Hepatocyte (in vitro differentiated cells): ENCODE measurements around the gene TCHP. TPM values are rescaled to one million over a fixed set of nuclear protein-coding genes. Genes with fewer than 3 reads are reported as not detected.

ENCODE experiments used
- DNase-seq: peaks from one replicate; pipeline ENCODE4 v3.0.0-alpha.2; 2016; ENCODE audit warnings: low spot score
- H2AFZ ChIP-seq: fragments of 200-600 bp; sonication (generic); 2 replicates; pipeline ENCODE4 v1.6.0; 2016; ENCODE audit warnings: antibody characterized with exemption, mild to moderate bottlenecking
- H3K27ac ChIP-seq: fragments of 200-600 bp; sonication (generic); 2 replicates; pipeline ENCODE4 v1.5.1; 2016; ENCODE audit warnings: mild to moderate bottlenecking
- H3K27me3 ChIP-seq: fragments of 200-600 bp; sonication (generic); 2 replicates; pipeline ENCODE4 v1.6.1; 2016
- H3K36me3 ChIP-seq: fragments of 200-600 bp; sonication (generic); replicated peaks from 2 replicates; pipeline ENCODE4 v1.5.1; 2016; ENCODE audit warnings: low read depth; ENCODE audit not compliant: insufficient read depth
- H3K4me1 ChIP-seq: fragments of 200-600 bp; sonication (generic); 2 replicates; pipeline ENCODE4 v1.5.1; 2016; ENCODE audit warnings: mild to moderate bottlenecking, moderate library complexity; ENCODE audit not compliant: insufficient read depth
- H3K4me2 ChIP-seq: fragments of 200-600 bp; sonication (generic); 2 replicates; pipeline ENCODE4 v1.6.0; 2016
- H3K4me3 ChIP-seq: fragments of 200-600 bp; sonication (generic); 2 replicates; pipeline ENCODE4 v1.5.1; 2016; ENCODE audit warnings: mild to moderate bottlenecking
- H3K79me2 ChIP-seq: fragments of 200-600 bp; sonication (generic); 2 replicates; pipeline ENCODE4 v1.6.0; 2017; ENCODE audit warnings: mild to moderate bottlenecking
- H3K9me2 ChIP-seq: fragments of 200-600 bp; sonication (generic); replicated peaks from 2 replicates; pipeline ENCODE4 v1.6.0; 2017; ENCODE audit warnings: mild to moderate bottlenecking; ENCODE audit not compliant: insufficient read depth
- H3K9me3 ChIP-seq: fragments of 200-600 bp; sonication (generic); 2 replicates; pipeline ENCODE4 v1.5.1; 2016; ENCODE audit warnings: low read depth, mild to moderate bottlenecking
- H4K20me1 ChIP-seq: fragments of 200-600 bp; sonication (generic); 2 replicates; pipeline ENCODE4 v1.6.0; 2016; ENCODE audit warnings: mild to moderate bottlenecking; ENCODE audit not compliant: insufficient read depth, poor library complexity, severe bottlenecking
- EZH2 ChIP-seq: fragments of 200-600 bp; sonication (generic); IDR thresholded peaks from 2 replicates; pipeline ENCODE4 v1.6.1; 2016; ENCODE audit warnings: antibody characterized with exemption, mild to moderate bottlenecking, borderline replicate concordance
- EZH2phosphoT487 ChIP-seq: fragments of 200-600 bp; sonication (generic); IDR thresholded peaks from one replicate; pipeline ENCODE4 v1.6.1; 2018; ENCODE audit warnings: antibody characterized with exemption, mild to moderate bottlenecking, low read depth, moderate library complexity; ENCODE audit not compliant: unreplicated experiment, severe bottlenecking
- WGBS: methylation state at CpG from one replicate; pipeline ENCODE4 v1.1.6; 2016; ENCODE audit warnings: low lambda C conversion rate; ENCODE audit errors: missing lambda C conversion rate; 5-methylcytosine and 5-hydroxymethylcytosine counted together
- polyA plus RNA-seq: library from polyadenylated mRNA; unstranded; fragments of >200 nt; fragmentation: Nextera tagmentation; extraction: Ambion mirVana; gene quantifications from 2 replicates; pipeline ENCODE4 v1.2.1, GENCODE V29; 2016
- total RNA-seq: library from RNA; depleted of rRNA; stranded (reverse); fragments of >200 nt; gene quantifications from 2 replicates; pipeline ENCODE4 v1.2.3, GENCODE V29; 2014
- TF ChIP-seq, protein P1 (sequence below): fragments of 200-600 bp; sonication (generic); IDR thresholded peaks from 2 replicates; pipeline ENCODE4 v1.5.1; 2016; ENCODE audit warnings: antibody characterized with exemption, mild to moderate bottlenecking; ENCODE audit not compliant: poor library complexity

Gene TCHP
- total and polyA plus RNA-seq, 2 experiments from 2014 or later, result 5.5 to 8.0 TPM

DNA sequence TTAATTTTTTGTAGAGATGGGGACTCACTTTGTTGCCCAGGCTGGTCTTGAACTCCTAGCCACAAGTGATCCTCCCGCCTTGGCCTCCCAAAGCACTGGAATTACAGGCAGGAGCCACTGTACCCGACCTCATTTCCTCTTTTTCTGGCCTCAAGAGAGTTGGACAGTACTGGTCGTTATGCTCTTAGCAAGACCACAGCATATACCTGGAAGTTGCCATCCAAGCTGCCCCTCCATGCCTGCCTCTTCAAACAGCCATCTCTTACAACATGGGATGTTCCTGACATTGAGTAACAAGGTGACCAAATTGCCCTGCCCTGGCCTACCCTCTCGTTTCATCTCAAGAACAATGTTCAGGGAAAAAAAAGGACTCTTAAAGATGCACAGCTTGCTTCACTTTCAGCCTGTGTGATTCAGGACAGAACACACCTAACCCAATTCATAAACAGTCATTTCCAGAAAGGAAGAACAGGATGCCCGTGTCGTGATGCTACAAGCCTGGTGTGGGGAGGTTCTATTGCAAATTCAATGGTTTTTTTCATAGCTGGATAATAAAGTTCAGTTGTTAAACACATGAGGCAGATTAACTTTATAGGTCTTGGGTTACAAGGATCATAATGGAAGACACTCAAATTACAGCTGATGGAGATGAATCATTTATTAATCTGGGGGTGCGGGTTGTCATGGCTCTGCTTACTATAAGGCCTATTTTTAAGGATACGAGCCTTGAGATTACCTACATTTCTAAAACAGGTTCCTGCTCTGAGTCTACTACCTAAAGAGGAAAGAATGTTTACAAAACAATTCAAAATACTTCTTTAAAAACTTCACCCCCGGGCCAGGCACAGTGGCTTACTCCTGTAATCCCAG is 31.7 kb upstream of the TCHP start:
- peaks cover 29% of the 10 kb centered on the region for H3K4me1 ChIP-seq
- TF ChIP-seq EZH2, result no peak
- TF ChIP-seq EZH2phosphoT487, result no peak
- TF ChIP-seq, protein P1, sequence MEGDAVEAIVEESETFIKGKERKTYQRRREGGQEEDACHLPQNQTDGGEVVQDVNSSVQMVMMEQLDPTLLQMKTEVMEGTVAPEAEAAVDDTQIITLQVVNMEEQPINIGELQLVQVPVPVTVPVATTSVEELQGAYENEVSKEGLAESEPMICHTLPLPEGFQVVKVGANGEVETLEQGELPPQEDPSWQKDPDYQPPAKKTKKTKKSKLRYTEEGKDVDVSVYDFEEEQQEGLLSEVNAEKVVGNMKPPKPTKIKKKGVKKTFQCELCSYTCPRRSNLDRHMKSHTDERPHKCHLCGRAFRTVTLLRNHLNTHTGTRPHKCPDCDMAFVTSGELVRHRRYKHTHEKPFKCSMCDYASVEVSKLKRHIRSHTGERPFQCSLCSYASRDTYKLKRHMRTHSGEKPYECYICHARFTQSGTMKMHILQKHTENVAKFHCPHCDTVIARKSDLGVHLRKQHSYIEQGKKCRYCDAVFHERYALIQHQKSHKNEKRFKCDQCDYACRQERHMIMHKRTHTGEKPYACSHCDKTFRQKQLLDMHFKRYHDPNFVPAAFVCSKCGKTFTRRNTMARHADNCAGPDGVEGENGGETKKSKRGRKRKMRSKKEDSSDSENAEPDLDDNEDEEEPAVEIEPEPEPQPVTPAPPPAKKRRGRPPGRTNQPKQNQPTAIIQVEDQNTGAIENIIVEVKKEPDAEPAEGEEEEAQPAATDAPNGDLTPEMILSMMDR, result no peak

DNA sequence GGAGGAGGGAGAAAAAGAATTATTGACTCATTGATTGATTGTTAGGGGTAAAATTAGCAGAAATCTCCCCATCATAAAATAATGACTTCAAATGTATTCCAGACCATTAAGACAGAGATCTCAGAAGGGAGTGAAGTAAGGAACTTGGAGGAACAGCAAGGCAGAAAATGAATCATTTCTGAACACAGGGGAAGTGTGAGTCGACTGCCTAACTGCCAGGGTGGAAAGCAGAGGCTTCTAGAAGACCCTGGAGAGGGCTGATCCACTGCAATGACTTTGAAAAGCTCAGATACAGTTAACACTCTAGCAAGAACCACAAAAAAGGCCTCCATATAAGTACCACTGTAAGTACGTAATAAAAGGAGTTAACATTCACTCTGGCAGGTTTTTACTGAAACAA is 29.4 kb upstream of the TCHP start:
- H3K4me1 ChIP-seq, result peaks cover 16% of the 10 kb centered on the region
- no peaks in the 10 kb centered on the region for H4K20me1 ChIP-seq
- no peaks in the 10 kb centered on the region for H3K9me2 ChIP-seq
- no peak overlapping the region for H3K4me2 ChIP-seq
- no peak overlapping the region for H2AFZ ChIP-seq
- no peaks in the 10 kb centered on the region for H3K36me3 ChIP-seq
- H3K4me3 ChIP-seq, result no peak overlapping the region
- peak overlapping the region; percentile 31 for H3K27ac ChIP-seq
- no peaks in the 10 kb centered on the region for H3K9me3 ChIP-seq
- 71% methylated on average over 2 of the region's 2 CpGs for WGBS
- no peak for DNase-seq
- H3K79me2 ChIP-seq, result peaks cover 43% of the 10 kb centered on the region
- H3K27me3 ChIP-seq, result no peaks in the 10 kb centered on the region
- TF ChIP-seq EZH2 (no peak), EZH2phosphoT487 (no peak)
- TF ChIP-seq, protein P1, result no peak

More for the DNA sequence above, 31.7 kb upstream of the TCHP start:
- Histone ChIP-seq H3K36me3 (no peaks in the 10 kb centered on the region), H3K9me2 (no peaks in the 10 kb centered on the region), H3K27me3 (no peaks in the 10 kb centered on the region), H3K4me2 (no peak overlapping the region), H4K20me1 (no peaks in the 10 kb centered on the region), H2AFZ (no peak overlapping the region), H3K9me3 (no peaks in the 10 kb centered on the region), H3K27ac (no peak overlapping the region), H3K4me3 (no peak overlapping the region), H3K79me2 (peaks cover 33% of the 10 kb centered on the region)
- 78% methylated on average over 9 of the region's 9 CpGs for WGBS
- no peak for DNase-seq

DNA sequence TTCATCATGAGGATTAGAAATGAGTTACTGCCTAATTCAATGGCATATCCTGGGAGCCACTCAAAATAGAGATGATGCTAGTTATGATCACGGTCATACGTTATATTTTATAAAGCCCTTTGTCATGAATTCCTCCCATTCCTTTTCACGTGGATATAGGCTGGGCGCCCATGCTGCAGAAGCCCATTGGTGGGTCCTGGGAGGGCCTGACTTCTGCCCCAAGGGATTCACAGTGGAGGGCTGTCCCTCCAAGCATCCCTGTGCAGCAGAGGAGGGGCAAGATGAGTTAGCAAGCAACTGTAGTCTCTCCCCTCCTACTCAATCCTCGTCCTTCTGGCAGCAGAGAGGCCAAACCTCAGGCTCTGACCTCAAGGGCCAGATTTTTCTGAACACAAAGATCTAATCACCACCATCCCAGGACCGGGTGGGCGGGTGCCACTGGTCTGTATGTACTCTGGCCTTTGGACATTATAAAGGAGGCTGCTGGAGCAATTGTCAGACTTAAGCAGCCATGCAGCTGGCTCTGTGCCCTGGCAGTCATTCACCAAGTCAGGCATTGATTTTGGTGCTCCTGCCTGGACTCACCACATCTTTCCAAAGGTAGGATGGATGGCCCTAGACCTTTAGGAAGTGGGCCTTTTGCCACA is 28.3 kb upstream of the TCHP start:
- Histone ChIP-seq H3K9me3 (no peaks in the 10 kb centered on the region), H3K4me3 (no peak overlapping the region), H3K36me3 (no peaks in the 10 kb centered on the region), H3K79me2 (peaks cover 41% of the 10 kb centered on the region), H3K9me2 (no peaks in the 10 kb centered on the region), H3K4me1 (peaks cover 15% of the 10 kb centered on the region), H4K20me1 (no peaks in the 10 kb centered on the region), H2AFZ (no peak overlapping the region), H3K27ac (no peak overlapping the region), H3K4me2 (no peak overlapping the region), H3K27me3 (no peaks in the 10 kb centered on the region)
- peak; percentile 43 for DNase-seq
- 85% methylated on average over 7 of the region's 7 CpGs for WGBS
- TF ChIP-seq EZH2phosphoT487, result no peak

DNA sequence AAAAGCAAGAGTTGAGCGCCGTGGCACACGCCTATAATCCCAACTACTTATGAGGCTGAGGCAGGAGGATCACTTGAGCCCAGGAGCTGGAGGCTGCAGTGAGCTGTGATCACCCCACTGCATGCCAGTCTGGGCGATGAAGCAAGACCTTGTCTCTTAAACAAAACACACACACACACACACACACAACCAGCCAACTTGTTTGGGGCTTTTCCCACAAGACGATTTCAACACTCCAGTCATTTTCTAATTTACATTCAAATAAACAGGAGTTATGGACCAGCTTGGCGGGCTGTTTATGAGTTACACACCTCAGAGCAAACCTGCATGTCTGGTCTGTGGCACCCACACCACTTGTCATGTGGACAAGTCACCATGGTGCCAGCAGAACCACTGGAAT is 26.4 kb upstream of the TCHP start:
- Histone ChIP-seq H3K4me1 (peaks cover 16% of the 10 kb centered on the region), H3K9me2 (no peaks in the 10 kb centered on the region), H2AFZ (no peak overlapping the region), H3K27ac (no peak overlapping the region), H3K27me3 (no peaks in the 10 kb centered on the region), H3K79me2 (peaks cover 48% of the 10 kb centered on the region), H3K4me3 (no peak overlapping the region), H4K20me1 (no peaks in the 10 kb centered on the region), H3K36me3 (no peaks in the 10 kb centered on the region), H3K9me3 (no peaks in the 10 kb centered on the region), H3K4me2 (no peak overlapping the region)
- DNase-seq, result no peak
- WGBS, result 96% methylated on average over 3 of the region's 6 CpGs
- TF ChIP-seq, protein P1, result no peak
- TF ChIP-seq EZH2 (no peak), EZH2phosphoT487 (no peak)
